Upper lobe of left lung (tissue), 6 donors: ENCODE measurements around the gene CCDC106. TPM values are rescaled to one million over a fixed set of nuclear protein-coding genes. Genes with fewer than 3 reads are reported as not detected.
A peak's percentile ranks its signal among the peaks of the same experiment; 100 is the strongest.

Experiments
- ATAC-seq, 2 donors: fragments of 200-7000 bp; cut with Tn5 transposase; one replicate each; pipeline ENCODE4 v1.9.1; 2022; ENCODE audit warnings: mild to moderate bottlenecking in 2 of 2, moderate library complexity in 2 of 2; ENCODE audit not compliant: low FRiP score in 2 of 2
- DNase-seq, 2 donors: peaks; one replicate each; pipeline ENCODE4 v3.0.0-alpha.2; 2019 to 2020
- H3K27ac ChIP-seq, 4 donors: fragments of 200-600 bp; sonication (generic); one replicate each; pipeline ENCODE4 v1.5.1; 2016 to 2019
- H3K27me3 ChIP-seq, 4 donors: fragments of 200-600 bp; sonication (generic); one replicate each; pipeline ENCODE4 v1.5.1; 2017 to 2019
- H3K36me3 ChIP-seq, 4 donors: fragments of 200-600 bp; sonication (generic); one replicate each; pipeline ENCODE4 v1.5.1; 2016 to 2019
- H3K4me1 ChIP-seq, 4 donors: fragments of 200-600 bp; sonication (generic); one replicate each; pipeline ENCODE4 v1.5.1; 2018 to 2019
- H3K4me3 ChIP-seq, 4 donors: fragments of 200-600 bp; sonication (generic); one replicate each; pipeline ENCODE4 v1.5.1; 2017 to 2019; ENCODE audit warnings: mild to moderate bottlenecking in 2 of 4, moderate library complexity in 1 of 4
- H3K9me3 ChIP-seq, 4 donors: fragments of 200-600 bp; sonication (generic); one replicate each; pipeline ENCODE4 v1.5.1; 2018 to 2019
- CTCF ChIP-seq, 6 experiments: fragments of 450-650 bp in 4 of 6; fragments of 200-600 bp in 2 of 6; sonication (generic) in 2 of 6; IDR thresholded peaks; one replicate each; pipeline ENCODE4 v1.5.1; 2016 to 2019; ENCODE audit warnings: antibody characterized with exemption in 6 of 6
- EP300 ChIP-seq, 4 donors: sonication (generic); formaldehyde crosslinking; IDR thresholded peaks; one replicate each; pipeline ENCODE4 v1.5.1; 2017; ENCODE audit warnings: antibody characterized with exemption in 4 of 4, control low read depth in 2 of 4
- POLR2A ChIP-seq, 4 donors: fragments of 450-650 bp; IDR thresholded peaks; one replicate each; pipeline ENCODE4 v1.5.1; 2016 to 2017; ENCODE audit warnings: antibody characterized with exemption in 4 of 4, mild to moderate bottlenecking in 2 of 4
- POLR2AphosphoS5 ChIP-seq, 2 donors: sonication (generic); formaldehyde crosslinking; IDR thresholded peaks; one replicate each; pipeline ENCODE4 v1.5.1; 2017; ENCODE audit warnings: antibody characterized with exemption in 2 of 2
- WGBS, 2 donors: methylation state at CpG; one replicate each; pipeline ENCODE4 v1.1.5; 2017 to 2018; 5-methylcytosine and 5-hydroxymethylcytosine counted together
- total RNA-seq, 6 donors: library from RNA; depleted of rRNA in 4 of 6; stranded (reverse); fragments of >200 nt in 4 of 6; gene quantifications; one replicate each; pipeline versions ENCODE4 v1.1.0 to v1.2.1, GENCODE V29; 2016 to 2021
- donor health status: DM: no; HTN: no; CAD: no; lungs with moderate emphysema.
- donor health status: DM: no; HTN: yes; CAD: no; lungs with severe emphysema.

Gene CCDC106
- total RNA-seq, 6 donors from 2014 or later = 15.3 to 44.0 (median 17.1) TPM

DNA sequence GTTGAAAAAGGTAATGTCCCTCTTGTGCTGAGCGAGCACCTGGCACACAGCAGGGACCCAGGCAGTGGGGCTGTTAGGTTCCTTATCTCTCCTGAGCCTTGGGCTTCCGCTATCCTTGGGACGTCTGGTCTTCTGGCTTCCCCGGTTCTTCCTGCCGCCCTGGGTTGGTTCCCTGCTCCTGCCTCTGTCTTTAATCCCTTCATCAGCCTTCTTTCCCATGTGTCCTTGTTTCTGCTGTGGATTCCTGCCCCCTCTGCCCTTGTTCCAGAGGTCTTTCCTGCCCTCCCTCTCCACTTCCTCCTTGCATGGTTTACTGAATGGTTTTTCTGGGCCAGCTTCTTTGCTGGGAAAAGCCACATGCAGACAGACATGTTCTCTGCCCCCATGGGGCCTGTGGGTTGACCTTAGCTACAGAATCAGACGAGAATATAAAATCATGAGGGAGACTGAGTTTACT lies 29.6 kb downstream of the CCDC106 start:
- ATAC-seq (no peak), DNase-seq (no peak)
- H3K4me3 ChIP-seq = no peak overlapping the region
- H3K36me3 ChIP-seq = peaks cover 13 to 56% (median 44%) of the 10 kb centered on the region in 4 donors
- no peaks in the 10 kb centered on the region for H3K9me3 ChIP-seq
- TF ChIP-seq EP300 (IDR thresholded peaks at IDR 0.05) (no peak), CTCF (IDR thresholded peaks at IDR 0.05) (no peak), POLR2AphosphoS5 (IDR thresholded peaks at IDR 0.05) (no peak), POLR2A (IDR thresholded peaks at IDR 0.05) (no peak)
- no peaks in the 10 kb centered on the region for H3K27me3 ChIP-seq
- H3K4me1 ChIP-seq = peaks cover 36 to 79% (median 48%) of the 10 kb centered on the region in 4 donors
- peak overlapping the region in 3 of 4 donors; percentile 40 to 61 (median 42) for H3K27ac ChIP-seq
- WGBS, 2 donors = 62 to 63% methylated on average over 6 of the region's 6 CpGs

DNA sequence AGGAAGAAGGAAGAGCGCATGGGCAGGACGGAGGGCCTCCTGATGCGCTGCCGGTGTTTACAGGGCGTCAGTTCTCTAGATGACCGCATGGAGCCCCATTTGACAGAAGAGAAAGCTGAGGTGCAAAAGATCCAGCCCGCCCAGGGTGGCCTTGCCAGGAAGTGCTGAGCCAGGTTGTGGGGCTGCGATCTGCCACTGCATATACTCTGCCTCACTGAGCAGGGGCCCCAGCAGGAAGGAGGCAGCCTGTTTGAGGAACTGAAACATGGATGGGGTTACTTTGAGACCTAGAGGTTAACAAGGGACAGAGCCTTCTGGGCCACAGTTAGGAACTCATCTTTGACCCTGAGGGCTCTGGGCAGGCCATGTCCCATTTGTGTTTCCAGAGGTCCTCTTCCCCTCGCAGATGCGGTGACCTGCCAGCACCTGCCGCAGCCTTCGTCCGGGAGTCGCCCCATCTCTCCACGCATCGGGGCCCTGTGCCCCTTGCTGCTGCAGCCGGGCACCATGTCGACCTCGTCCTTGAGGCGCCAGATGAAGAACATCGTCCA lies 30.2 kb downstream of the CCDC106 start:
- ATAC-seq = peak; percentile 40 to 57

GRCh38 chr19:55679343-55680257 lies 31.6 kb downstream of the CCDC106 start:
- DNase-seq (no peak), ATAC-seq (no peak)
- Histone ChIP-seq H3K27me3 (no peaks in the 10 kb centered on the region), H3K27ac (no peak overlapping the region), H3K36me3 (peaks cover 13 to 59% (median 34%) of the 10 kb centered on the region in 4 donors), H3K4me3 (no peak overlapping the region), H3K9me3 (no peaks in the 10 kb centered on the region), H3K4me1 (peaks cover 37 to 72% (median 49%) of the 10 kb centered on the region in 4 donors)
- 90% methylated on average over 13 to 24 of the region's 24 CpGs for WGBS, 2 donors
- TF ChIP-seq POLR2AphosphoS5 (IDR thresholded peaks at IDR 0.05) (no peak), POLR2A (IDR thresholded peaks at IDR 0.05) (no peak), CTCF (IDR thresholded peaks at IDR 0.05) (no peak), EP300 (IDR thresholded peaks at IDR 0.05) (no peak)

More for the DNA sequence above, 30.2 kb downstream of the CCDC106 start:
- Histone ChIP-seq H3K4me3 (no peak overlapping the region), H3K36me3 (peaks cover 13 to 59% (median 43%) of the 10 kb centered on the region in 4 donors), H3K9me3 (no peaks in the 10 kb centered on the region), H3K27me3 (no peaks in the 10 kb centered on the region), H3K4me1 (peaks cover 36 to 79% (median 49%) of the 10 kb centered on the region in 4 donors), H3K27ac (peak overlapping the region in 3 of 4 donors; percentile 40 to 61 (median 42))
- WGBS, 2 donors = 79 to 85% methylated on average over 12 to 20 of the region's 21 CpGs
- no peak for TF ChIP-seq POLR2A (IDR thresholded peaks at IDR 0.05)
- no peak for TF ChIP-seq CTCF (IDR thresholded peaks at IDR 0.05)
- TF ChIP-seq EP300 (IDR thresholded peaks at IDR 0.05) = no peak
- no peak for TF ChIP-seq POLR2AphosphoS5 (IDR thresholded peaks at IDR 0.05)
- peak; percentile 48 to 78 for DNase-seq

- peaks cover 41 to 79% (median 50%) of the 10 kb centered on the region in 4 donors for H3K4me1 ChIP-seq
- H3K27ac ChIP-seq = no peak overlapping the region
- no peak for TF ChIP-seq CTCF (IDR thresholded peaks at IDR 0.05)
- no peak for TF ChIP-seq EP300 (IDR thresholded peaks at IDR 0.05)
- TF ChIP-seq POLR2A (IDR thresholded peaks at IDR 0.05) = no peak
- no peak for TF ChIP-seq POLR2AphosphoS5 (IDR thresholded peaks at IDR 0.05)
- no peaks in the 10 kb centered on the region for H3K9me3 ChIP-seq
- DNase-seq (no peak), ATAC-seq (no peak)
- WGBS, 2 donors = 94% methylated on average over 7 to 20 of the region's 20 CpGs
- H3K36me3 ChIP-seq = peaks cover 17 to 68% (median 41%) of the 10 kb centered on the region in 4 donors
- no peaks in the 10 kb centered on the region for H3K27me3 ChIP-seq
- H3K4me3 ChIP-seq = no peak overlapping the region
Measured at GRCh38 chr19:55680339-55681130, 32.5 kb downstream of the CCDC106 start.
